ENCODE measurements around the gene SLC37A2.

The SLC37A2 gene

DNA sequence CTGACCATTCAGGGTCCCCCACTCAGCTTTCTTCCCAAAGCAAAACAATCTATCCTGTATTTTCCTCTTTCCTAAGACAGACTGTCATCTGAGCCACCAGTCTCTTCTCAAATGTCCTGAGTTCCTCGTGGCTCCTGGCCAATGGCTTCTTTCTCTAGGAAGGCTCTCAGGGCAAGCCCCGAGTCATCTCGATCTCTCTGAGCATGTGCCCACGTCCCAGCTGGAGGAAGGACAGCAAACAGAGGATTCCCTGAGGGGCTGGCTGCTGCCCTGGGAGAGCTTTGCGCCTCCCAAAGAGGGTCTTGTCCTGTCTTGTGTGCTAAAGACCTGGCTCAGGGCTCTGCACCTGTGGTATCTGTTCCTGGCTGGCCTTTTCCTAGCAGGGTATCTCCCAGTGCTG, 8.3 kb downstream of the SLC37A2 start:
- peak; percentile 51 for DNase-seq

DNA sequence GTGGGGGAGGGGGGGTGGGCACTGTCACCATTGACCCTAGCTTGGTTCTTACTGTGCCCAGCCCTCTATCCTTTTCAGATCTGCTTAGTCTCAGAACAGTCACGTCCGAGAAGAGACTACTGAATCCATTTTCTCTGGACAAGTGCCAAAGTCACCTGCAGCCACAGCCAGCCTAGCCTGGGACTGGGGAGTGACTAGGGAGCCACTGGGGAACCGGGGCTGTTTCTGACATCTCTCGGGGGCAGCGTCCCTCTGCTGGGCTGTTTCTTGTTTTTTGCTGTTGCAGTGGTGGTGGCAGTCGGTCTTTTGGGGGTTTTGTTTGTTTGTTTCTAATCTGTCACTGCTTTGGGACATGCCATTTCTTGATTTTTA, 8.7 kb downstream of the SLC37A2 start:
- DNase-seq: no peak

DNA sequence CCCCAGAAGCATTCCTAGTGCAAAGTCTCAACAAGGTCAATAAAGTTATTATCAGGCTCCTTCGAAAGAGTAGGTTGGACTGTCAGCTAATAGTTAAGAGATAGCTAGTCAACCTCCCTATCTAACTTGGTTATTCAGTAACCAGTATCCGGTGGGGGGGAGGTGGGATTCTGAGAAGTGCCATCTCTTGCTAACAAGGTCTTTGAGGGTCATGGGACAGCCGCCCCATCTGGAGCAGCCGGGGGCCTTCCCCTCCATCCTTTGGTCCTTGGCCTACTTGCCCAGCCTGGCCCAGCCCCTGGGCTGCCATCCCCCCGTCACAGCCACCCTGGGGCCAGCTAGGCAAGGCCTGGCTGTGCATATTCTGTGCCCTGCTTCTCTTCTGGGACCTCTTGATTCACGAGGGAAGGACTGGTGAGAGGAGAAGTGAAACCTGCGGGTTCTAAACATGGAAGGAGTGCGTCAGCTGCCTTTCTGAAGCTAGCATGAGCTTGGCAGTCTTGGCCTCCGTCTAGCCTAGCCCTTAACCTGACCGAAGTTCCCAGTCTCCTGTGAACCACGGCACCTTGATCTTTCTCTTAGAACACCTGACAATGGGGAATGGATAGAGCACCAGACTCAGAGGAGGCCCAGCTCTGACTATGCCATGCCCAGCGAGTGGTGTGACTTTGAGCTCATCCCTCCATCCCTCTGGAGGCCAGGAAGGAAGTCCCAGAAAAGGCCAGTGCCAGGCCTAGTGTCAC, 9.3 kb downstream of the SLC37A2 start:
- DNase-seq: no peak

DNA sequence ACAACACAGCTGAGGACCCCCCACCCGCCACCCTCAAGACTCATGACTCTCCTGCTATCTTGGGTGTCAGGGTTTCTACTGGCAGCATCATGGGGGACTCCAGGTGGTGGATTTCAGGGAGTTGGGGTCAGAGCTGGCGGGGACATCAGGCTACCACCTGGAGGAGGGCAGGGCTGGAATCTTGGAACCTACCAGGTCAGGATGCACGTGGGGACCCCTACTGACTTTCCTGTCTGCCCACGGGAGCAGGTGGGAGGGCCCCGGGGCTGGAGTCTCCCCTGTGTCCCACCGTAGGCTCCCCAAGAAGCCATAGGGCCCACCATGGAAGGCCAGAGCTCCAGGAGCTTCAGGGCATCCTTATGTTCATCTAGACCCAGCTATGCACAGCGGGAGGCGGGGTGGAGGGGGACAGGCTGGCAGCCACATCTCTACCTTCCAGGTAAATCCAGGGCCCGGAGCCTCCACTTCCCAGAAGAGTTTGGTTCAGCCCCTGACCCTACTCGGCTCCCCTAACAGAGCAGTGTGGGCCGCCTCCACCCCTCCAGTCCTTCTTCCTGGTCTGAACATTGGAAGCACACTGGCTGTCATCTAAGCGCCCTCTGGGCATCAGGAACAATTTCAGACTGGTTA, 10.0 kb downstream of the SLC37A2 start:
- DNase-seq: no peak

DNA sequence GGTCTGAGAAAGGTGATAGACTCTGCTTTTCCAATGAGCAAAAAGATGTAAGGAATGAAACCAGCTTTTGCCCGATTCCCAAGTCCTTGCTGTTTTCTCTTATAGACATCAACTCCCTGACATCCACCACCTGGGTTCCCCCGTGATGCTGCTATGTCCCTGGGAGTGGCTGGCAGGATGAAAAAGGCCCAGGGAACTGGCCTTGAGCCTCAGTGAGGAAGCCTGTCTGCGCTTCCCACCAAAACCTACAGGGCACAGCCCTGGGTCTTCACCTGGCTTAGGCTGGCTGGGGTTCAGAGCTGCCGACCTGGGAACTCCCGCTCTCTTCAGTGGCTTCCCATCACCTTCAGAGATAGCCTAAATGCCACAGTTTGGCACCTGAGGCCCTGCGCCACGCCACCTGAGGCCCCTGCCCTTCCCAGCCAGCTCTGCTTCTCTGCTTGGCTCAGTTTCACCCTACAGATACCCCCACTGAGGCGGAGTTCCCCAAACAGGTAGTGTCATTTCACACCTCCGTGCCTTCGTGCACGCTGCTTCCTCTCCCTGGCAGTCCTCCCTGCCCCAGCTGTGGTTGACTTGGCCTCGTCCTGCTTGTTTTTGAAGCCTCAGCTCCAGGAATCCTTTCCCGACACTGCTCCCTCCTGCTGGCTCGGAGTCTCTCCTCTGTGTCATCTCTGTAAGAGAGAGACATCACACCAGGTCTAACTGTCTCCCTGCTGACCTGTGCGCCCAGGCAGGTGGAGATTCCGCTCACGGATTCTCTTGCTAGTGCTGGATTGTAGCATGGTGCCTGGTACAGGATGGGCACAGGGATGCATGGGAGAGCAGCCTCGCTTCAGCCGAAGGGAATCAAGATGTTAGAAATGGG, 10.7 kb downstream of the SLC37A2 start:
- no peak for DNase-seq

DNA sequence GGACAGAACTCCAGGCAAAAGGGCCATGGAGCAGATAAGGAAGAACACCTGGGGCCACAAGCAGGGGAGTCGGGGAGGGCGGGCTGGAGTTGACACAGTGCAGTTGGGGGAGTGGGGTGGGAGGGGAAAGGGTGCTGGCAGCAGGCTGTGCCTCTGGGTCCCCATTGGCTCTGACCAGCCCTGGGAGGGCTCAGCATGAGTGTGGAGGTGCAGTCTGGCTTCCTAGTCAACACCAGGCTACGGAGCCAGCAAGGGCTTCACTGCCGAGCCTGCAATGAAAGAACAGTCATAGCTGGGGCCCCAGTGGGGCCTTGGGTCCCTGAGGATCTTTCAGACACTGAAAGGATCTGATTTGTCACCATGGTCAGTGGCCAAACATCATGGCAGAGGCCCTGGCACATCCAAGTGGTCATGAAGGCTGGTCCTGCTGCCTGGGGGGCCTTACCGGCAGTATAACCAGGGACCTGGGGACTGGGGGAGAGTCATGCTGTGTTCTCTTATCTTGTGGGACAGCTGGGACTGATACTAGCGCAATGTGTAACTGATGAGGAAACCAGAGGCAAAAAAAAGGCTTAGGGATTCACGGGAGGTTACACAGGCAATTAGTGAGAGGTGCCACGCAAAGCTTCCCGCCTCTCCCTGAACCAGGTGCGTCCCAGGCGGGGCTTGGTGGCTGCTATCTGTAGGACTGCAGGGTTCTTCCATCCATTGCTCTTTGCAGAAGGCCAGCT, 11.6 kb downstream of the SLC37A2 start:
- DNase-seq: no peak

DNA sequence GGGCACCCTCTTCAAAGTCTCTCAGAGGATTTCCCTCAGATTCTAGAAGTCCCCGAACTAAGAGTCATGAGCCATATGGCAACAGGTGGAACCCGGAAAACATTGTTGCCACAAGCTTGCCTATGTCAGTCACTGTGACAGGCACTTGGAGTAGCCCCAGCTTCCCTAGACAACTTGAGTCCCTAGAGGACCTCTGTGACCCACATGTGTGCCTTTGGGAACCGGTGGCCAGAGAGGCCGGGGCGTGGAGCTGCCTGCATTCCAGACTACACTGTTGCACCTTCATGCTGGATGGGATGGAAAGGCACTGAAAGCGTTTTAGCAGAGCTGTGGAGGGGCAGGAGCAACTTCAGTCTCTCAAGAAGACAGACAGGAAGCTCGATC, 12.1 kb downstream of the SLC37A2 start:
- DNase-seq: no peak

DNA sequence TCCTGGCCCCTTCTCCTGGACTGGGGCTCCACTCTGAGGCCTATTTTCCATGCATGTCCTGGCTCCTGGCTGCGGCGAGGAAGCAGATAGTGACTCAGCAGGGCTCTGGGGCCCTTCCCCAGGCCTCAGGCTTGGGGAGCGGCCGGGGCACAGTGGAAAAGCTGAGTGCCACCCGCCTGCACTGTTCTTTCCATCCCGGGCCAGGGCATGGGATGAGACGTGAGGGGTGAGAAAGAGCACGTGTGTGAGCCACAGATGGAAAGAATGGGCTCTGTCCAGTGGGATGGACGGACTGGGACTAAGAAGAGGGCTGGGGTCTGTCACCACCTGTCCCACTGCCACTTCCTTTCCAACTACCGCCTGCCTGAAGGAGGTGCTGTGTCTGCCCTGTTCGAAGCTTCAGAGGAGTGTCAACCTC, 12.8 kb downstream of the SLC37A2 start:
- no peak for DNase-seq

DNA sequence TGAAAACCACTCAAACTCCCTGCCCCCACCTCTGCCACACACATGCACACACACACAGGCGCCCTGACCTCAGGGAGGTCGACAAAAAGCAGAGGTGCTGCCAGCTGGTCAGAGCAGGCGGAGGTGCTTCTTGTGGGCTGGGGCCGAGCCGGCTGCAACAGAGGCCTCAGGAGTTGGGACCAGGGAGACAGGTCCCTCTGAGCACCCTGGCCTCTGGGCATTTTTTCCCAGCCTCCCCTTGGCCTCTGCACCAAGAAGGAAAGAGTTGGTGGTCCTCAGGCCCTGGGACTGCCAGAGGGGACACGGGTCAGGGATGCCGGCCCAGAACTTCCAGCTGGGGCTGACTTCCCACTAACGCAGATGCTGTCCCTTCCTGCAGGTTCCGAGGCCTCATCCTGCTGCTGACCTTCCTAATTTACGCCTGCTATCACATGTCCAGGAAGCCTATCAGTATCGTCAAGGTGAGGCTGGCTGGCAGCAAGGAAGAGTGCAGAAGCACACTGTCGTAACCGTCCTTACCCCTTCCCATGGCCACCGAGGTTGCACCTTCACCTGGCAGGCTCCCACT, 13.4 kb downstream of the SLC37A2 start:
- DNase-seq: no peak

DNA sequence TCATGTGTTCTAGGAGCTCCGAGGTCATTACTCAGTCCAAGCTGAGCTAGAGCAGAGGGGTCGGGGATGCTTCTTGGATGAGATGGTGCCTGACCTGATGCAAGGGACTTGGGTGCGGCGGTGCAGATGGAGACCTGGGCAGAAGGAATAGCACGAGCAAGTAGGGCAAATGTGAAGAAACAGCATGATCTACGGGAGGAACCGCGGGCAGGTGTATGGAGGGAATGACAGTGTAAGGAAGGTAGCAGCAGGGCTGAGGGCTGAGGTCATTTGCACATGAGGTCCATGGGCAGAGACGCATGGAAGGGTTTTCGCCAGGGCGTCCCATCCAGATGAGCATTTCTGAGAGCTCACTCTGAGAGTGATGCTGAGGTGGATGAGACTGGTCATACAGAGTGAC, 14.9 kb downstream of the SLC37A2 start:
- no peak for DNase-seq

DNA sequence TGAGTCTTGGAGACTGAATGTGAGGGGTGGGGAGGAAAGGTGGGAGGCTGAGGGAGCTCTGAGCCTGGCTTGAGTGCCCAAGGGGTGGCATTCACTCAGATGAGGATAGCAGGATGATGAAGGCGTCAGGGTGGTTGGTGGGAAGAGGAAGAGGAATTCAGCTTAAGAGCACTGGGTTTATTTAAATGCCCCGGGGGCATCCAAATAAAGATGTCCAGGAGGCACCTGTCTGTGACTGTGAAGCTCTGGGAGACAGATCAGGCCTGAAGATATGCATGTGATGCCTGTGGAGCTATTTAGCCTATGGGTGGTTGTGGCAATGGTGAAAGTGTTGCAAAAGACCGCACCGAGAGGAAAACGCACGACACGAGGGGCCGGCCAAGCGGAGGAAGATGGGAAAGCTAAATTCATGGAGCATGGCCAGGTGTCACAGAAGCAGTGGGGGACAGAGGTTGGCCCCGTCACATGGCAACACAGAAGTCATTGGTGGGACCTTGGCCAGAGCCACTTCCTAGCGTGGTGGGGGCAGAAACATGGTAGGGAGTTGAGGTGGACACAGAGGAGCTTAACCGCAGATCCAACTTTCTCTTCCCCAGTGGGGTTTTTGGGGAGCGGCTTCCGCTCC, 15.5 kb downstream of the SLC37A2 start:
- DNase-seq: no peak

DNA sequence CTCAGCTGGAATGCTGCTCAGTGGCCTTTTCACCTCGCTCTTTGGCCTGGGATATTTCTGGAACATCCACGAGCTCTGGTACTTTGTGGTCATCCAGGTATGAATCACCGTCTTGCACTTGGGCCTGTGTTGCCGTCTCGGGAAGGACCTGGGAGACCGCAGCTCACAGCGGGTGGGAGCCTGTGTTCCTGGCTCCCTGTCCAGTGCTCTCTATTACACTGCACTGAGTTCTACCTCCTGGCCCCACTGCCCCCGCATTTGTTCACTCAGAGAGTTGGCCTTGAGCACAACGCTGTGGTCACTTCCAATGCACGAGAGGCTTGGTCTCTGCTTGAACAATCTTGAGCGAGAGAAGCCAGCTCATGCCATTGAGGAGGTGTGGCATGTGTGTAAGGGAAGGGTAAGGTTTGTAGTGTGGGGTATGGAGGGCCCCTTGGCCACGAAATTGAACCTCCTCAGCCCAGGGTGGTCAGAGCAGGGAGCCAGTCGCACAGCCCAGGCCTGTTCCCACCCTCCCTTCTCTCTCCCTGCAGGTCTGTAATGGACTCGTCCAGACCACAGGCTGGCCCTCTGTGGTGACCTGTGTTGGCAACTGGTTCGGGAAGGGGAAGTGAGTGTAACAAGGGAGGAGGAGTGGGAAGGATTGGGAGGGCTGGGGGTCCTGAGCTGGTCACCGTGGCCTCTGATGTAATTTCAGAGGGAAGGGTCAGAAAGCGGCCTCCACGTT, 16.2 kb downstream of the SLC37A2 start:
- no peak for DNase-seq

DNA sequence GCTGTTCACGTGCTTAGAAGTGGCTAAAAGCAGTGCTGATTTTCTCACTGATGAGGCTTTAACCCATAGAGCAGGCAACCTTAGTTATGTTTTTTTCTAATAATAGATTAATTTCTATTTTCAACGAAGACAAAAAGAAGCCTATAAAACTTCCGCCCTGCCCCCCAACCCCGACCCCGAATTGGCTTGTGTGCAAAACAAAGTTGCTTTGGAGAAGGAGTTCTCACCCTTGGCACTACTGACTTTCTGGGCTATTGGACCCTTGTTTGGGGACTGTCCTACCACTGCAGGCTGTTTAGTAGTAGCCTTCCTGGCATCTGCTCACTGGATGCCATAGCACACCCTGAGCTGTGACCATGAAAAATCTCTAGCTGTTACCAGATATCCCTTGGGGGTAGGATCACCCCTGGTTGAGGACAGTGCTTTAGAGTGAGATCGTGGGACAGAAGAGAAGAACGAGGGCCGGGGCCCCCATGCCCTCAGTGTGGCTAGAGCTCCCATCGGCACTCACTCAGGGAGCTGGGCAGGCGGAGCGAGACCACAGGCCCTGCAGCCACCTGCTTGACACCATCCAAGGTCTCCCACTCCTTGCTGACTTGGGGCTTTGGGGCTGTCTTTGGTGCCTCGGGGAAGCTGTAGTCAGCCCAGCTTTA, 16.9 kb downstream of the SLC37A2 start:
- no peak for DNase-seq

DNA sequence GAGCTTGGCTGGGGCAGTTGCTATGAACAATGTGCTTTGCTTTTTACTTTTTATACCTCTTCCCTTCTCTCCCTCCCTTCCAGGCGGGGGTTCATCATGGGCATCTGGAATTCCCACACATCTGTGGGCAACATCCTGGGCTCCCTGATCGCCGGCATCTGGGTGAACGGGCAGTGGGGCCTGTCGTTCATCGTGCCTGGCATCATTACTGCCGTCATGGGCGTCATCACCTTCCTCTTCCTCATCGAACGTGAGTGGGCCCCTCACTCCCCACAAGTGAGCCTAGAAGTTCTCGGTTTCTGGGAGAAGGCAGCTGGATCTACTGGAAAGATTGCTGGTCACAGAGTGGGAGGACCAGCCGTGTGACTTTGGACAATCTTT, 17.4 kb downstream of the SLC37A2 start:
- no peak for DNase-seq

DNA sequence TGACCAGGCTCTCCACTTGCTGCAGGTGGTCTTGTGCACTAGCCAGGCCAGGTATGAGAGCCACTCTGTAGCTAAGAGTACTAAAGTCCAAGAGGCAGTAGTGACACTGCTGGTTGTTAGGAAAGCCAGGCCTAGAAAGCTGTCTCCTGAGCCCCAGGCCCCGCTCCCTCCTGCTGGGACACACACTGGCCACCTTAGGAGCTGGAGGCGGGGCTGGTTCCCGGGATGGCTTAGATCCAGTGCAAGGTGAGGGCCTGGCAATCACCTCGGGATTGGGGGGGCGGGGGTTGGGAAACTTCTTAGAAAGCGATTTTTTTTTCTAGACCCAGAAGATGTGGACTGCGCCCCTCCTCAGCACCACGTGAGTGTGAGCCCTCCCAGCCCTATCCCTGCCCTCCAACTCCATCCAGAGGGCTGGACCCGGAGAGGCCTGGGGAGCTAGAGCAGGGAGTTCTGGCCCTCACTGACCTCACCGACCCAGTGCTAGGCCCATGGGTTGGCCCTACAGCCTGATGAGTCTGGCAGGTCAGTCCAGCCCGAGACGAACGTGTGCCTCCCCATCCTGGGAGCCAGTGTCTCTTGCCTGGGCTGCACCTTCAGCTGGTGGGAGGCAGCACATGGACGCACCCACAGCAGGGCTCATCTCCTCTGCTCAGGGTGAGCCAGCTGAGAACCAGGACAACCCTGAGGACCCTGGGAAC, 18.1 kb downstream of the SLC37A2 start:
- DNase-seq: no peak

DNA sequence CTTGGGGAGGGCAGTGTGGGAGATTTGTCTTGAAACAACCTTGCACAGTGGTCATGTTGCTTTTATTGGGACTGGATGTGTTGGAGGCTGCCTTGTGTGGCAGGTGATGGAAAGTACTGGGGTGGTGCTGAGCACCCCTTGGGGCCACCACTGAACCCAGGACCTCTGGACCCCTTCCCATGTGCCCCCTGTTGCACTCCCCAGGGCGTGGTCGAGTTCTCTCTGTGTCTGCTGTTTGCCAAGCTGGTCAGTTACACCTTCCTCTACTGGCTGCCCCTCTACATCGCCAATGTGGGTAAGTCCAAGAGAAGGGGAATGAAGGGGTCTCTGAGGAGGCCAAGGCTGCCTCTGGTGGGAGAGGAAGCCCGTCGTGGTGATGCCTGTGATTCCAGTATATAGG, 18.9 kb downstream of the SLC37A2 start:
- no peak for DNase-seq

DNA sequence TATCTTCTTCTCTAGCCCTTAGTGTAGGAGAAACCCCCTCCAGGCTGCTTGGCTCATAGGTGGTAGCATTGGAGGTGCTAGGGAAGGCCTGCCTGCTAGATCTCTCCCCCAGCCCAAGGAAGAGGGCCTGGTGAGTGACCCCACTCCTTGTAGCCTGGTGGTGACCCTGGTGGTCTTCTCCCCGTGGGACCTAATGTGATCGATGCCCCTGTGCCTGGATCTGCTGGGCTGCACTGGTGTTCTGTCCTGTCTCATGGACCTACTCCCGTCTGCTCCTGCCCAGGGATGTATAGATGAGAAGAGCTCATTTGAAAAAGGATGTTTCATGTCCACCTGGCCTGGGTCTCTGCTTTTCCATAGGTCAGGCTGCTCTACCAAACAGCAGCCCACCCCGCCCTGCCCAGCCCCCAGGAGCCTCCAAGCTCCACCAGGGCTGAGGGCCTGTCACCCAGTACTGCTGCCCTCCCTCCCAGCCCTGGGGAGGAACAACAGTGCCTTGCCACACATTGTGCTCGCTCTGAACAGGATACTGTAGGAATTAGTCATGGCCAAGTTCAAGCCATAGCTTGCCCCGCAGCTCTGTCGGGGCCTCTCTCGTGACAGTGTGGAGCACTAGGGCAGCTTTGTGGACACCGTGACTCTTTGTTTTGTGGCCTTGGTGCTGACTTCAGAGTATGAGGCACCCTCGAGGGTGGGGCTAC, 19.7 kb downstream of the SLC37A2 start:
- no peak for DNase-seq

DNA sequence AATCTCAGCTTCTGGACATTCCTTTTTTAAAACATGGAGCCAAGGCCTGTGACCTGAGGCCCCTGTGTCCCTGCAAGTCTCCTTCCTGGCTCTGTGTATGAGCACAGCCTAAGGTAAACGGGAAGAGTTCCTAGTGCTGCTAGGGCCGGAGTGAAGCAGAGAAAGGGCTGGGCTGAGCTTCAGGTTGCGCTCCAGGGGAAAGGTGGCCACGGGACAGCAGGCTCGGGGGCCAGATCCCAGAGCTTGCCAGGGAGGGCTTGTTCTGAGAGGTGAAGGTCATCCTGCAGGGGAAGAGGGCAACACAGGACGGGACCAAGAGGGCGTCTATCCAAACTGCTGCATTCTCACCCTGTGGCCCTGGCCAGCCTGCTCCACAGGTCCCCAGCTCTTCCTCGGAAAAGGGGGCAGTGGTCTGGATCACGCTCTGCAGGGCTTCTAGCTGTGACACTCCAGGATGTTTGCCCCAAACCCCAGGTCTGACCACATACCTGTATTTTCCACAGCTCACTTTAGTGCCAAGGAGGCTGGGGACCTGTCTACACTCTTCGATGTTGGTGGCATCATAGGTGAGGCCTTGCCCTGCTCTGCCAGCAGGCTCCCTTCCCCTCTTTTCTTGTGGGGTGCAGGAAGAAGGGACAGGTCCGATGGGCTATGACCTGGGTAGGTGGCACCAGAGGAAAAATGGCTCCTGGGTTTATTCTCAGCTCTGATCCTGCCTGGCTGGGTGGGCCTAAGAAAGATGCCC, 20.4 kb downstream of the SLC37A2 start:
- DNase-seq: no peak

DNA sequence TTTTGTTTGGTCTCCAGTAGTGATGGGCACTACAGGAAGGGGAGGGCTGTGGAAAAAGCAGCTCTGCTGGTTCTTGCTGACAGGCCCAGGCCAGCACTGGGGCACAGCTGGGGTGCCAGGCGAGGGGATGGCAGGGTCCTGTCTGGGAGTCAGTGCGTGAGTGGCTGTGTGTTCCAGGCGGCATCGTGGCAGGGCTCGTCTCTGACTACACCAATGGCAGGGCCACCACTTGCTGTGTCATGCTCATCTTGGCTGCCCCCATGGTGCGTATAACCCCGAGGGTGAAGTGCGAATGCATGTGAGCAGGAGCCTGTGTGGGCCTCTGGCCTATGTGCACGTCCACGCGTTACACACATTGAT, 20.9 kb downstream of the SLC37A2 start:
- no peak for DNase-seq
